Measurements from ENCODE around the gene RUSF1. TPM values are rescaled to one million over a fixed set of nuclear protein-coding genes. Genes with fewer than 3 reads are reported as not detected.

The RUSF1 gene
- polyA plus RNA-seq, 1 donor (not counting 4 experiments of a cell fraction or from before 2014, with no cell fraction given): 17.4 TPM

GRCh38 chr16:31440516-31441184 lies 67.5 kb downstream of the RUSF1 start:
- dilution Hi-C loops (cut with MboI; ENCODE audit: extremely low pct_ligation_motif_present, low sequenced_read_pairs): no loop called here
- no peak for DNase-seq (ENCODE audit: low read depth, low spot score)
- H2AFZ ChIP-seq (ENCODE audit: control insufficient read depth, low read length): no peak overlapping the region
- TF ChIP-seq, protein P1, sequence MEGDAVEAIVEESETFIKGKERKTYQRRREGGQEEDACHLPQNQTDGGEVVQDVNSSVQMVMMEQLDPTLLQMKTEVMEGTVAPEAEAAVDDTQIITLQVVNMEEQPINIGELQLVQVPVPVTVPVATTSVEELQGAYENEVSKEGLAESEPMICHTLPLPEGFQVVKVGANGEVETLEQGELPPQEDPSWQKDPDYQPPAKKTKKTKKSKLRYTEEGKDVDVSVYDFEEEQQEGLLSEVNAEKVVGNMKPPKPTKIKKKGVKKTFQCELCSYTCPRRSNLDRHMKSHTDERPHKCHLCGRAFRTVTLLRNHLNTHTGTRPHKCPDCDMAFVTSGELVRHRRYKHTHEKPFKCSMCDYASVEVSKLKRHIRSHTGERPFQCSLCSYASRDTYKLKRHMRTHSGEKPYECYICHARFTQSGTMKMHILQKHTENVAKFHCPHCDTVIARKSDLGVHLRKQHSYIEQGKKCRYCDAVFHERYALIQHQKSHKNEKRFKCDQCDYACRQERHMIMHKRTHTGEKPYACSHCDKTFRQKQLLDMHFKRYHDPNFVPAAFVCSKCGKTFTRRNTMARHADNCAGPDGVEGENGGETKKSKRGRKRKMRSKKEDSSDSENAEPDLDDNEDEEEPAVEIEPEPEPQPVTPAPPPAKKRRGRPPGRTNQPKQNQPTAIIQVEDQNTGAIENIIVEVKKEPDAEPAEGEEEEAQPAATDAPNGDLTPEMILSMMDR (optimal IDR thresholded peaks at IDR 0.05 in 1 of 3, IDR thresholded peaks at IDR 0.05 in 1 of 3, conservative IDR thresholded peaks at IDR 0.05 in 1 of 3; ENCODE audit: extremely low read depth in 1 of 3, insufficient read depth in 2 of 3, low read length in 3 of 3): no peak
- H3K36me3 ChIP-seq (ENCODE audit: control insufficient read depth in 2 of 2, extremely low read depth in 1 of 2, insufficient read depth in 2 of 2, low read length in 2 of 2): no peaks in the 10 kb centered on the region
- no peak overlapping the region for H3K9ac ChIP-seq (ENCODE audit: control insufficient read depth, extremely low read depth, insufficient read depth, low read length)
- H3K4me1 ChIP-seq (ENCODE audit: control insufficient read depth, extremely low read depth, insufficient read depth, low read length): no peaks in the 10 kb centered on the region
- H3K27me3 ChIP-seq (ENCODE audit: control insufficient read depth, extremely low read depth, insufficient read depth, low read length): no peaks in the 10 kb centered on the region
- H3K4me2 ChIP-seq (ENCODE audit: control insufficient read depth, extremely low read depth, insufficient read depth, low read depth, low read length): no peak overlapping the region
- no peaks in the 10 kb centered on the region for H3K79me2 ChIP-seq (ENCODE audit: control insufficient read depth, insufficient read depth, low read length)
- H3K27ac ChIP-seq (ENCODE audit: control insufficient read depth, insufficient read depth, low read length): no peak overlapping the region
- no peaks in the 10 kb centered on the region for H3K9me3 ChIP-seq (ENCODE audit: control insufficient read depth, low read depth, low read length)
- no peaks in the 10 kb centered on the region for H3K9me1 ChIP-seq (ENCODE audit: control insufficient read depth, extremely low read depth, insufficient read depth, low read length)
- no peak for FAIRE-seq
- H4K20me1 ChIP-seq (ENCODE audit: control insufficient read depth, extremely low read depth, insufficient read depth, low read length): no peaks in the 10 kb centered on the region
- no peak overlapping the region for H3K4me3 ChIP-seq (ENCODE audit: control insufficient read depth in 2 of 3, extremely low read depth in 1 of 3, insufficient read depth in 2 of 3, low read depth in 1 of 3, low read length in 3 of 3)

DNA sequence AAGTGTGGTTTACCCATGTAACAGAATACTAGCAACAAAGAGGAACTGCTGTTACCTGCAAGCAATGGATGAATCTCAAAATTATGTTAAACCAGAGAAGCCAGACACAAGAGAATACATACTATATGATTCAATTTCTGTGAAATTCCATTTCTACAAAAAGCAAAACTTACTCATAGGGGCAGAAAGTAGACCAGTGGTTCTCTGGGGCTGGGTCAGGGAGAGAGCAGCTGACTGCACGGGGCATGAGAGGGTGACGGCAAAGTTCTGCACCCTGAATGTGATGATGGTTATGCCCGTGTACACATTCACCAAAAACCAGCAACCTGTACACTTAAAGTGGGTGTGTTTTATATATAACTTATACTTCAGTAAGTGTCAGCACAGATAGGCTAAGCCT lies 68.7 kb downstream of the RUSF1 start:
- H2AFZ ChIP-seq (ENCODE audit: control insufficient read depth, low read length): no peak overlapping the region
- FAIRE-seq (no peak), DNase-seq (ENCODE audit: low read depth, low spot score) (no peak)
- no peak overlapping the region for H3K27ac ChIP-seq (ENCODE audit: control insufficient read depth, insufficient read depth, low read length)
- no peaks in the 10 kb centered on the region for H4K20me1 ChIP-seq (ENCODE audit: control insufficient read depth, extremely low read depth, insufficient read depth, low read length)
- H3K9ac ChIP-seq (ENCODE audit: control insufficient read depth, extremely low read depth, insufficient read depth, low read length): no peak overlapping the region
- no peaks in the 10 kb centered on the region for H3K27me3 ChIP-seq (ENCODE audit: control insufficient read depth, extremely low read depth, insufficient read depth, low read length)
- no peaks in the 10 kb centered on the region for H3K9me1 ChIP-seq (ENCODE audit: control insufficient read depth, extremely low read depth, insufficient read depth, low read length)
- H3K9me3 ChIP-seq (ENCODE audit: control insufficient read depth, low read depth, low read length): no peaks in the 10 kb centered on the region
- H3K4me3 ChIP-seq (ENCODE audit: control insufficient read depth in 2 of 3, extremely low read depth in 1 of 3, insufficient read depth in 2 of 3, low read depth in 1 of 3, low read length in 3 of 3): no peak overlapping the region
- no peaks in the 10 kb centered on the region for H3K79me2 ChIP-seq (ENCODE audit: control insufficient read depth, insufficient read depth, low read length)
- dilution Hi-C loops (cut with MboI; ENCODE audit: extremely low pct_ligation_motif_present, low sequenced_read_pairs): no loop called here
- no peaks in the 10 kb centered on the region for H3K36me3 ChIP-seq (ENCODE audit: control insufficient read depth in 2 of 2, extremely low read depth in 1 of 2, insufficient read depth in 2 of 2, low read length in 2 of 2)
- H3K4me2 ChIP-seq (ENCODE audit: control insufficient read depth, extremely low read depth, insufficient read depth, low read depth, low read length): no peak overlapping the region
- TF ChIP-seq, protein P1 (optimal IDR thresholded peaks at IDR 0.05 in 1 of 3, IDR thresholded peaks at IDR 0.05 in 1 of 3, conservative IDR thresholded peaks at IDR 0.05 in 1 of 3; ENCODE audit: extremely low read depth in 1 of 3, insufficient read depth in 2 of 3, low read length in 3 of 3): no peak
- no peak for TF ChIP-seq EZH2 (IDR thresholded peaks at IDR 0.05; ENCODE audit: low read length)
- H3K4me1 ChIP-seq (ENCODE audit: control insufficient read depth, extremely low read depth, insufficient read depth, low read length): no peaks in the 10 kb centered on the region

Other genes starting within 250 kb of the RUSF1 start
- gene ITGAM, start 248.4 kb downstream of the RUSF1 start, polyA plus RNA-seq: 0.11 to 0.30 TPM (median 0.13 TPM) in 3 replicates
- gene ITGAX, start 153.2 kb downstream of the RUSF1 start, polyA plus RNA-seq: 0.03 to 0.11 TPM (median 0.04 TPM) in 3 replicates
- not detected in 3 replicates for gene ITGAD, start 115.1 kb downstream of the RUSF1 start, polyA plus RNA-seq
- not detected in 3 replicates for gene COX6A2, start 80.0 kb downstream of the RUSF1 start, polyA plus RNA-seq
- 0.08 to 0.12 TPM (median 0.10 TPM) in 3 replicates for gene ZNF843, start 65.6 kb downstream of the RUSF1 start, polyA plus RNA-seq
- gene ARMC5, start 48.9 kb downstream of the RUSF1 start, polyA plus RNA-seq: 3.0 to 4.4 TPM (median 3.8 TPM) in 3 replicates
- gene TGFB1I1, start 36.2 kb downstream of the RUSF1 start, polyA plus RNA-seq: 3.7 to 14.0 TPM (median 5.5 TPM) in 3 replicates
- gene SLC5A2, start 25.3 kb downstream of the RUSF1 start, polyA plus RNA-seq: 0.03 TPM in 2 of 3 replicates, not detected in the other
- not detected in 3 replicates for gene AHSP, start 19.5 kb upstream of the RUSF1 start, polyA plus RNA-seq